GM21447 (cell line): ENCODE results near the gene EPM2A.
"Not testable (repeated sequence)": the region's sequence is repeated elsewhere in the genome, so short reads cannot be mapped to it uniquely, and the experiment has no call there.

ENCODE experiments used
- ATAC-seq: cut with Tn5 transposase; IDR thresholded peaks from one replicate; pipeline ENCODE4 v1.9.1; 2021; ENCODE audit not compliant: unreplicated experiment

The EPM2A gene

GRCh38 chr6:145731447-145731846 is 3.9 kb downstream of the EPM2A start:
- ATAC-seq = no peak

- no peak for ATAC-seq
Observed at GRCh38 chr6:145729887-145730286, 5.4 kb downstream of the EPM2A start.

- ATAC-seq = no peak
Observed at GRCh38 chr6:145728444-145729385, 6.6 kb downstream of the EPM2A start.

- no peak for ATAC-seq
Observed at GRCh38 chr6:145727817-145728388, 7.4 kb downstream of the EPM2A start.

GRCh38 chr6:145725570-145725969 is 9.8 kb downstream of the EPM2A start:
- ATAC-seq = no peak

GRCh38 chr6:145723646-145724045 is 11.7 kb downstream of the EPM2A start:
- no peak for ATAC-seq

GRCh38 chr6:145722190-145722589 is 13.1 kb downstream of the EPM2A start:
- no peak for ATAC-seq

- no peak for ATAC-seq
Observed at GRCh38 chr6:145721144-145721543, 14.2 kb downstream of the EPM2A start.

- ATAC-seq = no peak
Observed at GRCh38 chr6:145715426-145715825, 19.9 kb downstream of the EPM2A start.

GRCh38 chr6:145714731-145715130 is 20.6 kb downstream of the EPM2A start:
- no peak for ATAC-seq

GRCh38 chr6:145713773-145714172 is 21.5 kb downstream of the EPM2A start:
- no peak for ATAC-seq

- ATAC-seq = no peak
Observed at GRCh38 chr6:145711372-145711771, 23.9 kb downstream of the EPM2A start.

- no peak for ATAC-seq
Observed at GRCh38 chr6:145707397-145707796, 27.9 kb downstream of the EPM2A start.

- no peak for ATAC-seq
Observed at GRCh38 chr6:145705561-145705960, 29.8 kb downstream of the EPM2A start.

- ATAC-seq = no peak
Observed at GRCh38 chr6:145704143-145704781, 31.1 kb downstream of the EPM2A start.

- ATAC-seq = no peak
Observed at GRCh38 chr6:145699462-145699861, 35.9 kb downstream of the EPM2A start.

- ATAC-seq = not testable (repeated sequence)
Observed at GRCh38 chr6:145697401-145697800, 37.9 kb downstream of the EPM2A start.

- ATAC-seq = no peak
Observed at GRCh38 chr6:145694083-145694737, 41.1 kb downstream of the EPM2A start.

GRCh38 chr6:145690969-145691368 is 44.4 kb downstream of the EPM2A start:
- no peak for ATAC-seq

- ATAC-seq = no peak
Observed at GRCh38 chr6:145689529-145689928, 45.8 kb downstream of the EPM2A start.

- ATAC-seq = no peak
Observed at GRCh38 chr6:145688493-145688905, 46.8 kb downstream of the EPM2A start.
